AG09319 (cell line): Measurements from ENCODE around the gene SPEF1.

Experiments
- DNase-seq: peaks from one replicate; pipeline ENCODE4 v3.0.0-alpha.2; 2010; ENCODE audit warnings: low read depth; ENCODE audit errors: extremely low read depth
- TF ChIP-seq, protein P1 (sequence below): IDR thresholded peaks from 2 replicates; pipeline ENCODE4 v1.5.1; 2011; ENCODE audit warnings: low read depth, mild to moderate bottlenecking, inconsistent platforms, low read length, moderate library complexity

The SPEF1 gene

DNA sequence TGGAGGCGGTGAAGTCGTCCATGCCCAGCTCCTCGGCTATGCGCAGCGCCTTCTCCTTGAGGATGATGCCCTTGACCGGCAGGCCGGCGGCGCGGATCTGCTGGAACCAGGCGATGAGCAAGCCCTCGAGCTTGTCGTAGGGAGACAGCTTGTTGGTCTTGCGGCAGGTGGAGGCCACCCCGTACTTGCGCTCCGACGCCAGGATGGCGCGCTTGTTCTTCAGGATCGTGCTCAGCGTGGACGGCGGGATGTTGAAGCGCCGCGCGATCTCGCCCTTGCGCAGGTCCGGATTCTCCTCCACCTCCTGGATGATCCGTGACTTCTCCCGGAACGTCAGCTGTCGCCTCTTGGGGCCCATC lies 4.9 kb upstream of the SPEF1 start:
- DNase-seq: no peak
- TF ChIP-seq, protein P1, sequence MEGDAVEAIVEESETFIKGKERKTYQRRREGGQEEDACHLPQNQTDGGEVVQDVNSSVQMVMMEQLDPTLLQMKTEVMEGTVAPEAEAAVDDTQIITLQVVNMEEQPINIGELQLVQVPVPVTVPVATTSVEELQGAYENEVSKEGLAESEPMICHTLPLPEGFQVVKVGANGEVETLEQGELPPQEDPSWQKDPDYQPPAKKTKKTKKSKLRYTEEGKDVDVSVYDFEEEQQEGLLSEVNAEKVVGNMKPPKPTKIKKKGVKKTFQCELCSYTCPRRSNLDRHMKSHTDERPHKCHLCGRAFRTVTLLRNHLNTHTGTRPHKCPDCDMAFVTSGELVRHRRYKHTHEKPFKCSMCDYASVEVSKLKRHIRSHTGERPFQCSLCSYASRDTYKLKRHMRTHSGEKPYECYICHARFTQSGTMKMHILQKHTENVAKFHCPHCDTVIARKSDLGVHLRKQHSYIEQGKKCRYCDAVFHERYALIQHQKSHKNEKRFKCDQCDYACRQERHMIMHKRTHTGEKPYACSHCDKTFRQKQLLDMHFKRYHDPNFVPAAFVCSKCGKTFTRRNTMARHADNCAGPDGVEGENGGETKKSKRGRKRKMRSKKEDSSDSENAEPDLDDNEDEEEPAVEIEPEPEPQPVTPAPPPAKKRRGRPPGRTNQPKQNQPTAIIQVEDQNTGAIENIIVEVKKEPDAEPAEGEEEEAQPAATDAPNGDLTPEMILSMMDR: no peak

DNA sequence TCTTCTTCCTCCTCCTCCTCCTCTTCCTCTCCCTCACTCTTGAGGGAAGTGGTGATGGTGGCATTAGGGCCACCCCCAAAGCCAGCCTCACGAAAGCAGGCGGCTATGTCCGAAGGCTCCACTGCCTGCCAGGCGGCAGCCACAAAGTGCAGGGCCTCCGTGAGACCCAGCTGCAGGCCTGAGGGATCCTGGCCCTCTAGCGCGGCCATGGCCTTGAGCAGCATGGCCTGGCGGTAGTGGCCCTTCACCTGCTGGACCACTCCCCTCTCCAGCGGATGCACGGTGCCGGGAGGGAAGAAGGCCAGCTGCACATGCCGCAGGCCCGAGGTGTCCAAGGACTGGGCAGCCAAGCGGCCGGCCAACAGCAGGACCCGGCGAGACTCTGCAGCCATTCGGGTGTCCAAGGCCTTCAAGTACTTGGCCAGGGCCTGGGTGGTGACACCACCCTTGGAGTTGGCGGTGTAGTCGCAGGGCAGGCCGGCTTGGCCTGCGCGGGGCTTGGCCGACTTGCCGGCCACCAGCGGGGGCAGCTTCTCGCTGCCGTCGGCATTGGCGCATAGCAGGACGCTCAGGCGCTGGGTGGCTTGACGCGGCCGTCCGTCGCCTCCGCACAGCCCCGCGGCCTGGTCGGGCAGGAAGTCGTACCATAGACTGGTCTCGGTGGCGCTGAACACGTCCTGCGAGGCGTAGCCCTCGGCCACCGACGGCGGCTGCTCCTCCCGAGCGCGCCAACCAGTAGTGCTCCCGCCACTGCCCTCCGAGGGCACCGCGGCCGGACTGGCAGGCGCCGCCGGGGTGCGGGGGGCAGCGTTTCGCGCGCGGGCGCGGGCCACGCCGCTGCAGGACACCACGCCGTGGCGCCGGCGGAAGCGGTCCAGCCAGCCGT lies 4.2 kb upstream of the SPEF1 start:
- no peak for DNase-seq
- TF ChIP-seq, protein P1: no peak

DNA sequence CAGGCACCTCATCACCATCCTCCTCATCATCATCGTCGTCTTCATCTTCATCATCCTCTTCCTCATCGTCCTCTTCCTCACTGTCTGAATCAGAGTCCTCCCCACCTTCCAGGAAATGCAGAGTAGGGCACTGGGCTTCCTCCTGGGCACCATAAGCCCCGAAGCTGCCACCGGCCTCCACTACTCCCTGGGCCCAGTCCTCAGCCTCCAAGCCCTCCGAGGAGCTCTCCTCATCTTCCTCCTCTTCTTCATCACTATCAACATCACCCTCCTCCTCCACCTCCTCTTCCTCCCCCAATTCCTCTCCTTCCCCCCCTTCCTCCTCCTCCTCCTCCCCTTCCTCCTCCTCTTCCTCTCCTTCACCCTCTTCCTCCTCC lies 3.6 kb upstream of the SPEF1 start:
- TF ChIP-seq, protein P1: no peak
- DNase-seq: no peak

DNA sequence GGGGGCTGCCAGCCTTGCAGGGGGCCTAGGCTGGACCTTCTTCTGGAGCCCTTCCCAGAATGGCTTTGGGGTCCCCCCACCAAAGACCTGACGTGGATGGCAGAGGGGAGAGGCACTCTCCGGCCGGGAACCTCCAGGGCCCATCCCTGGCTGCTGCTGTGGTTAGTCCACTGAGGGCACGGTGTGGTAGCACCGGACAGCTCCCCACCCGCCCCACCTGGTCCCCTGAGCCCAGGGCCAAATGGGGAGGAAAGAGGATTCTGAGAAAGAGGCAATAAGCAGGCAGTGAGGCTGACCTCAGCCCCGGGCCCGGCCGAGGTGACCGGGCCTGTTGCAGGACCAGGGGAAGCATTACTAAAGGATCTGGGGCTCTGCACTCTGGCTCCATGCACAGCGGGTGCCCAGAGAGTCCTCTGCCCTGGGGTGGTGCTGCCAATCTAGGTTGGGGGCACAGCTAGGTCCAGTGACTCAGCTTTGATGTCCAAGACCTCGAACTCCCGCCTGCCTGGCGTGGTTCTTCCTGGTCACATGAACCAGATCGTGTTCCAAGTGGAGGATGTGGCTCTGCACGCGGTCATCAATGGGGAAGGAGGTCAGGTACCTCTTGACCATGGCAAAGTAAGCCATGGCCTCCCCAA lies 3.1 kb upstream of the SPEF1 start:
- DNase-seq: no peak
- TF ChIP-seq, protein P1: no peak

DNA sequence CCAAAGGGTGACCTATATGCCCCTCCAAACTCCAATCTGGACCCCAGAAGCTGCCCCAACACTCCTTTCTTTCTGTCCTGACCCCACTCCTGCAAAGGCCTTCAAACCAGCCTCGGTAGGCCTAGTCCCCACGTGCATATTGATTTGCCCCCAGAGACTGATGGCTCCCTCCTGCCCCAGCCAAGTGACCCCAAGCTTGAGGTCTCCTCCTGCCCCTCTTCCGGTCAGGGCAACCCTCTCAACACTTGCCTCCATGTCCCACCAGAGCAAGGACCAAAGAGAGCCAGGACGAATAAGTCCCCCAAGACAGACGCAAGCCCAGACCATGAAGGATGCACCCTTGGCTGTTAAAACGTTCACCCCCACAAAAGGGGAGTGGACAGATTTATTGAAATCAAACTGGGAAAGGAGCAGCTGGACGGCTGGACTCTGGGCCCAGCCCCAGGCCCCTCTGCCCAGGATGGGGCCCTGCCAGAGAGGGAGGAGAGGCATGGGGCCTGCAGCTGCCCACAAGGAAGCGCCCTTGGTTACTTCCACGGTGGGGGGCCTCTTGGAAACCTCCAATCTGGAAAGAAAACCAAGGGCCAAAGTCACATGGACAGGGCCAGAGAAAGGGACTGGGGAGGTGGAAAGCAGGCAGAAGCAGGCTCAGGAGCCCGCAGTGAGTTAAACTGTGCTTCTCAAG lies 2.4 kb upstream of the SPEF1 start:
- DNase-seq: no peak
- TF ChIP-seq, protein P1: no peak

DNA sequence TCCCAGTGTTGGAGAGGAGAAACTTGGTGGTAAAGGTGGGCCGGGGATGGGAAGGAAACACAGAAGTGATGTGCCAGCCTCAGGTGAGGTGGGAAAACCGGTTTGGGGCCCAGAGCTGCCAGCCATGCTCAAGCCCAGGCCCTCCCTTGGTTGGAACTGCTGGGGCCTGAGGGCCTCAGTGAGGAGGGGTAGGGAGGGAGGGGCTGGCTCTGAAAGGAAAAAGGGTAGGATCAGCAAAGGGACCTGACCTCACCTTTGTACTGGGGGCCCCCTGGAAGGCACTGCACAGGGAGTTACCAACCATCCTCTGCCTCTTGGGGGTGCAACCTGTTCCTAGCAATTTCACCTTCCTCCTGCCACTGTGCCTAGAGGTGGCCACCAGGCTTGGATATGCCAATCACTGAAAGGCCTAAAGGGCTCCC lies 1.8 kb upstream of the SPEF1 start:
- no peak for DNase-seq
- TF ChIP-seq, protein P1: no peak

DNA sequence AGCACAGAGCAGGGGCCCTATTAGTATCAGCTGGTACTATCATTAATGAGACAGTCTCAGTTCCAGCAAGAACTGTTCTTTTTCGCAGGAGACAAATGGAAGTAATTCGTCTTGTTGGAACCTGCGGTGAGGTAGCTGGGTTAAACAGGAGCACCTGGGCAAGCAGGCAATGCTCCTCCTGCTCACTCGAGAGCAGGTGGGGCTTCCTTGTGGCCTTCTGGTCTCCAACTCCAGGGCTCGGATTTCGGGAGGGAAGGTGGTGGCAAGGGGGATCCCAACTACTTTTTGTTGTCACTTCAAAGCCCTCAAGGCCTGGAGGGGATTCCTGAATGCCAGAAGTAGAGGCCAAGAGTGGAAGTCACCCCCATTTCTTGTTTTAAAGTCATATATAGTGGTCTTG lies 1.3 kb upstream of the SPEF1 start:
- DNase-seq: no peak
- TF ChIP-seq, protein P1: no peak
